PC-3 (cell line): ENCODE results near the gene SLC12A6. TPM values are rescaled to one million over a fixed set of nuclear protein-coding genes. Genes with fewer than 3 reads are reported as not detected.

Source experiments
- ATAC-seq: fragments of 200-7000 bp; cut with Tn5 transposase; 2 replicates; pipeline ENCODE4 v1.9.1; 2020; ENCODE audit warnings: mild to moderate bottlenecking, moderate library complexity
- BruUV-seq: library from RNA; stranded (reverse); fragments of 400-500 nt; replicated peaks from 2 replicates; lab custom pipeline; 2021; lab: Mats Ljungman, UMichigan
- CTCF ChIA-PET: fragments of 300-600 bp; sonication (Branson Sonifier 250); formaldehyde crosslinking; loops from one replicate; lab custom pipeline; 2022; ENCODE audit warnings: antibody characterized with exemption; lab: Charles Lee
- POLR2A ChIA-PET: fragments of 300-600 bp; sonication (Branson Sonifier 250); formaldehyde crosslinking; loops from one replicate; lab custom pipeline; 2022; ENCODE audit warnings: antibody characterized with exemption; ENCODE audit not compliant: unreplicated experiment; lab: Charles Lee
- DNase-seq: peaks from one replicate; pipeline ENCODE4 v3.0.0-alpha.2; 2015
- H2AFZ ChIP-seq: fragments of 300-600 bp; sonication (generic); 2 replicates; pipeline ENCODE4 v1.6.0; 2016; ENCODE audit warnings: antibody characterized with exemption, low read length
- H3F3A ChIP-seq: fragments of 300-600 bp; sonication (generic); one replicate; pipeline ENCODE4 v1.6.0; 2017; ENCODE audit warnings: antibody characterized with exemption, low read length, control low read depth, mild to moderate bottlenecking; ENCODE audit not compliant: unreplicated experiment
- H3K27ac ChIP-seq: fragments of 300-600 bp; sonication (generic); 2 replicates; pipeline ENCODE4 v1.5.1; 2016; ENCODE audit warnings: mild to moderate bottlenecking, low read length
- H3K27me3 ChIP-seq: fragments of 300-600 bp; sonication (generic); 2 replicates; pipeline ENCODE4 v1.6.1; 2016; ENCODE audit warnings: low read length, mixed read lengths
- H3K36me3 ChIP-seq: fragments of 300-600 bp; sonication (generic); 2 replicates; pipeline ENCODE4 v1.6.1; 2016; ENCODE audit warnings: low read depth, mixed run types, low read length, mixed read lengths
- H3K4me1 ChIP-seq: fragments of 300-600 bp; sonication (generic); 2 replicates; pipeline ENCODE4 v1.5.1; 2016; ENCODE audit warnings: low read length; ENCODE audit not compliant: insufficient read depth
- H3K4me2 ChIP-seq: fragments of 300-600 bp; sonication (generic); 2 replicates; pipeline ENCODE4 v1.6.0; 2016; ENCODE audit warnings: low read length
- H3K4me3 ChIP-seq: fragments of 300-600 bp; sonication (generic); 2 replicates; pipeline ENCODE4 v1.5.1; 2016; ENCODE audit warnings: mild to moderate bottlenecking, low read length, mixed read lengths
- H3K79me2 ChIP-seq: fragments of 300-600 bp; sonication (generic); 2 replicates; pipeline ENCODE4 v1.6.1; 2017; ENCODE audit warnings: low read length, mixed read lengths
- H3K9ac ChIP-seq: fragments of 300-600 bp; sonication (generic); 2 replicates; pipeline ENCODE4 v1.6.0; 2016; ENCODE audit warnings: mild to moderate bottlenecking, low read length
- H3K9me2 ChIP-seq: fragments of 300-600 bp; sonication (generic); replicated peaks from 2 replicates; pipeline ENCODE4 v1.6.1; 2016; ENCODE audit warnings: mixed run types, low read length, mixed read lengths
- H3K9me3 ChIP-seq: fragments of 300-600 bp; sonication (generic); 2 replicates; pipeline ENCODE4 v1.6.1; 2016; ENCODE audit warnings: low read length, mixed read lengths
- H4K20me1 ChIP-seq: fragments of 300-600 bp; sonication (generic); 2 replicates; pipeline ENCODE4 v1.6.1; 2016; ENCODE audit warnings: low read length, mixed read lengths
- CTCF ChIP-seq: fragments of 300-600 bp; sonication (generic); conservative IDR thresholded peaks from 2 replicates; pipeline ENCODE4 v1.5.1; 2017; ENCODE audit warnings: antibody characterized with exemption, low read depth, mild to moderate bottlenecking, low read length
- EZH2 ChIP-seq: fragments of 300-600 bp; sonication (generic); IDR thresholded peaks from one replicate; pipeline ENCODE4 v1.6.1; 2017; ENCODE audit warnings: antibody characterized with exemption, mild to moderate bottlenecking, low read length; ENCODE audit not compliant: unreplicated experiment
- EZH2phosphoT487 ChIP-seq: fragments of 300-600 bp; sonication (generic); IDR thresholded peaks from 2 replicates; pipeline ENCODE4 v1.6.1; 2018; ENCODE audit warnings: mild to moderate bottlenecking, antibody characterized with exemption, low read length, borderline replicate concordance
- intact Hi-C: fragments of 100-400 bp; cut with micrococcal nuclease; formaldehyde crosslinking; loops from 2 replicates; pipeline ENCODE4 v1.9.0; 2023
- total RNA-seq: library from RNA; depleted of rRNA; stranded (reverse); fragments of >200 nt; gene quantifications from 2 replicates; pipeline ENCODE4 v1.2.3, GENCODE V29; 2014

SLC12A6 gene
- total RNA-seq, 1 experiment from 2014 or later = 22.9 TPM

- Histone ChIP-seq H3K27me3 (no peaks in the 10 kb centered on the region), H3K4me1 (peaks cover 41% of the 10 kb centered on the region; the same call in 1 of the 2 replicates), H3K79me2 (peaks cover 37% of the 10 kb centered on the region), H4K20me1 (peaks cover 14% of the 10 kb centered on the region; the same call in 1 of the 2 replicates), H3F3A (no peaks in the 10 kb centered on the region), H3K9me3 (no peaks in the 10 kb centered on the region), H3K4me2 (peak within 1 kb of the TSS; percentile 95), H2AFZ (peak within 1 kb of the TSS; percentile 84), H3K27ac (peak within 1 kb of the TSS; percentile 99), H3K9ac (peak within 1 kb of the TSS; percentile 98), H3K4me3 (peak within 1 kb of the TSS; percentile 100), H3K36me3 (peaks cover 16% of the 10 kb centered on the region), H3K9me2 (no peaks in the 10 kb centered on the region)
- intact Hi-C loops = loop anchor here (1.0 kb wide), 2 partner anchors 24 to 257 kb away; partner anchors contain the start of genes NOP10 and NUTM1
- ATAC-seq (peak; percentile 79), DNase-seq (peak; percentile 90)
- BruUV-seq = no TSS peak
- CTCF ChIA-PET = interaction anchor here (0.5 to 1.8 kb wide), 11 partner anchors 9 to 279 kb away, joined by 3 to 11 read pairs (median 4); partner anchors contain the start of genes KATNBL1, NOP10 and NUTM1
- TF ChIP-seq EZH2 = no peak
- peak; percentile 94 for TF ChIP-seq CTCF
- TF ChIP-seq EZH2phosphoT487 = no peak
- POLR2A ChIA-PET = interaction anchor here (0.5 to 1.0 kb wide), 4 partner anchors 29 to 245 kb away, joined by 3 read pairs; no protein-coding TSS in a partner anchor
These were observed 29.8 kb upstream of the SLC12A6 start, which contains the start of gene LPCAT4 for GRCh38 chr15:34367101-34368081. Gene LPCAT4 (minus strand): TSS chr15:34367196. CDS start chr15:34367100, 96 bp downstream.

GRCh38 chr15:34366271-34367065 lies 28.9 kb upstream of the SLC12A6 start:
- DNase-seq (peak; percentile 84), ATAC-seq (peak; percentile 52)
- H3K79me2 ChIP-seq = peaks cover 41% of the 10 kb centered on the region
- H3K4me2 ChIP-seq = peak overlapping the region; percentile 95
- CTCF ChIA-PET = interaction anchor here (0.6 to 1.8 kb wide), 10 partner anchors 8 to 256 kb away, joined by 3 to 11 read pairs (median 5); partner anchors contain the start of genes KATNBL1, NOP10 and NUTM1
- H3F3A ChIP-seq = no peaks in the 10 kb centered on the region
- no peaks in the 10 kb centered on the region for H3K9me3 ChIP-seq
- peaks cover 22% of the 10 kb centered on the region for H3K36me3 ChIP-seq
- H3K27ac ChIP-seq = peak overlapping the region; percentile 99
- intact Hi-C loops = loop anchor here (1.0 kb wide), 2 partner anchors 23 to 256 kb away; partner anchors contain the start of genes NOP10 and NUTM1
- H4K20me1 ChIP-seq = peaks cover 14% of the 10 kb centered on the region; the same call in 1 of the 2 replicates
- peak overlapping the region; percentile 100 for H3K4me3 ChIP-seq
- peaks cover 46% of the 10 kb centered on the region for H3K4me1 ChIP-seq
- TF ChIP-seq CTCF (no peak), EZH2 (no peak), EZH2phosphoT487 (no peak)
- no peaks in the 10 kb centered on the region for H3K9me2 ChIP-seq
- BruUV-seq = no TSS peak
- POLR2A ChIA-PET = interaction anchor here (0.5 to 1.0 kb wide), 3 partner anchors 28 to 244 kb away, joined by 3 read pairs; no protein-coding TSS in a partner anchor
- peak overlapping the region; percentile 98 for H3K9ac ChIP-seq
- H3K27me3 ChIP-seq = no peaks in the 10 kb centered on the region
- H2AFZ ChIP-seq = peak overlapping the region; percentile 73
